Measurements from ENCODE around the gene TMC1. TPM values are rescaled to one million over a fixed set of nuclear protein-coding genes. Genes with fewer than 3 reads are reported as not detected.

The TMC1 gene
- polyA plus RNA-seq, 2 of the 4 experiments (the other 2 are of a cell fraction) = 0.12 to 0.17 TPM

DNA sequence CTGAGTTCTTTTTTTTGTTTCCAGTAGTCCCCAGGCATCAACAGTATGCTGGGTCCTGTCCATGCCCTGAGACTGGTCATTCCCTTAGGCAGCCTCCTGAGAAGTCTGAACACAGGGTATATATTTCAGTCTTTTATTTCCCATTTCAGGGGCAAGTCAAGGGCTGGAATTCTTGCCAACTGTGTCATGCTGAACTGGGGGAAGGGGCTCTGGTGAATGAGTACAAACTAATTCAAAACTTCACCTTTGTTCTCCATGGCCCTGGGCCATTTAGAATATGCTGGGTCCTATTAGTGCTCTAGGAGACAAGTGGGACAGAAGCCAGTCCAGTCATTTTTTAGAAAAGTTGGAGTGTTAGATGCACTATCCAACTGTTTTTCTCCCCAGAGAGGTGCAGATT lies 170.3 kb downstream of the TMC1 start:
- Histone ChIP-seq H3K4me1 (0 out of 3 replicates have a peak, but pooled peaks cover under 1% of the 10 kb centered on the region), H3K4me2 (no peak overlapping the region), H3K4me3 (no peak overlapping the region), H3K9me3 (no peaks in the 10 kb centered on the region), H3K27ac (no peak overlapping the region)
- TF ChIP-seq ZNF302 (CRISPR knock-in tag; IDR thresholded peaks at IDR 0.05) (no peak), EHF (CRISPR knock-in tag; IDR thresholded peaks at IDR 0.05) (no peak), CHD4 (IDR thresholded peaks at IDR 0.05; ENCODE audit: borderline replicate concordance) (no peak), HOXB5 (CRISPR knock-in tag; IDR thresholded peaks at IDR 0.05) (no peak), HEYL (CRISPR knock-in tag; IDR thresholded peaks at IDR 0.05) (no peak), PHF8 (IDR thresholded peaks at IDR 0.05; ENCODE audit: borderline replicate concordance, low read depth) (no peak), MAFK (IDR thresholded peaks at IDR 0.05; ENCODE audit: partially characterized antibody) (no peak), FOXS1 (CRISPR knock-in tag; IDR thresholded peaks at IDR 0.05) (no peak), KDM5A (IDR thresholded peaks at IDR 0.05) (no peak), CEBPB (IDR thresholded peaks at IDR 0.05) (no peak)
- no peak for FAIRE-seq
- POLR2A ChIA-PET = no interaction called here
- CTCF ChIA-PET = no interaction called here
- ATAC-seq = no peak
- no peak for DNase-seq (ENCODE audit: low read depth in 1 of 2, low spot score in 1 of 2)

DNA sequence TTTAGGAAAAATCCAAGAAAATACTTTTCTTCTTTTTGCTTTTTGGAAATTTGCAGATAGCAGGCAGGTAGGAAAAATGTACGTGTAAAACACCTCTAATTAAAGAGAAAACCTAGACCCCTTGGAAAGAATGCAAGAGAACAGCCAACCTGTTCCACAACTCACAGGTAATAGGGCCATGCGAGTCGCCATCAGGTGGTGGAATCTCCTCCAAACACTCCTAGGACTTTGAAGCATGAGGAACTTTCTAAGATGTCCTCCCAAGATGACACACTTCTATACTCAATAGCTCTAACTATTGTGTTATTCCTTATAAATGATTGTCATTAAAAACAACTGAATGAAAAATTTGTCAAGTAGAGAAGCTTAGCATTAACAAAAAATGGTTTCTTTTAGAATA lies 174.0 kb downstream of the TMC1 start:
- DNase-seq (ENCODE audit: low read depth in 1 of 2, low spot score in 1 of 2) (peak in 1 of 2 experiments; percentile 12), ATAC-seq (no peak), FAIRE-seq (peak; percentile 61)
- 77% methylated on average over 3 of the region's 3 CpGs for WGBS (ENCODE audit: missing lambda C conversion rate)
- CTCF ChIA-PET = no interaction called here
- POLR2A ChIA-PET = no interaction called here
- H3K4me1 ChIP-seq = no peaks in the 10 kb centered on the region
- TF ChIP-seq, protein P1, sequence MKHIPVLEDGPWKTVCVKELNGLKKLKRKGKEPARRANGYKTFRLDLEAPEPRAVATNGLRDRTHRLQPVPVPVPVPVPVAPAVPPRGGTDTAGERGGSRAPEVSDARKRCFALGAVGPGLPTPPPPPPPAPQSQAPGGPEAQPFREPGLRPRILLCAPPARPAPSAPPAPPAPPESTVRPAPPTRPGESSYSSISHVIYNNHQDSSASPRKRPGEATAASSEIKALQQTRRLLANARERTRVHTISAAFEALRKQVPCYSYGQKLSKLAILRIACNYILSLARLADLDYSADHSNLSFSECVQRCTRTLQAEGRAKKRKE (CRISPR knock-in tag; IDR thresholded peaks at IDR 0.05; ENCODE audit: low read depth) = no peak
- no peak for TF ChIP-seq CHD2 (IDR thresholded peaks at IDR 0.05; ENCODE audit: low read length, partially characterized antibody)
- TF ChIP-seq HOXB13 (CRISPR knock-in tag; IDR thresholded peaks at IDR 0.05; ENCODE audit: low read depth) = no peak
- TF ChIP-seq ZNF302 (CRISPR knock-in tag; IDR thresholded peaks at IDR 0.05) = no peak
- no peak for TF ChIP-seq FOSL2 (IDR thresholded peaks at IDR 0.05)
- TF ChIP-seq FOSL2 (CRISPR knock-in tag; IDR thresholded peaks at IDR 0.05) = no peak
- TF ChIP-seq CHD4 (IDR thresholded peaks at IDR 0.05; ENCODE audit: borderline replicate concordance) = no peak
- no peak for TF ChIP-seq JUNB (IDR thresholded peaks at IDR 0.05)
- TF ChIP-seq, protein P2, sequence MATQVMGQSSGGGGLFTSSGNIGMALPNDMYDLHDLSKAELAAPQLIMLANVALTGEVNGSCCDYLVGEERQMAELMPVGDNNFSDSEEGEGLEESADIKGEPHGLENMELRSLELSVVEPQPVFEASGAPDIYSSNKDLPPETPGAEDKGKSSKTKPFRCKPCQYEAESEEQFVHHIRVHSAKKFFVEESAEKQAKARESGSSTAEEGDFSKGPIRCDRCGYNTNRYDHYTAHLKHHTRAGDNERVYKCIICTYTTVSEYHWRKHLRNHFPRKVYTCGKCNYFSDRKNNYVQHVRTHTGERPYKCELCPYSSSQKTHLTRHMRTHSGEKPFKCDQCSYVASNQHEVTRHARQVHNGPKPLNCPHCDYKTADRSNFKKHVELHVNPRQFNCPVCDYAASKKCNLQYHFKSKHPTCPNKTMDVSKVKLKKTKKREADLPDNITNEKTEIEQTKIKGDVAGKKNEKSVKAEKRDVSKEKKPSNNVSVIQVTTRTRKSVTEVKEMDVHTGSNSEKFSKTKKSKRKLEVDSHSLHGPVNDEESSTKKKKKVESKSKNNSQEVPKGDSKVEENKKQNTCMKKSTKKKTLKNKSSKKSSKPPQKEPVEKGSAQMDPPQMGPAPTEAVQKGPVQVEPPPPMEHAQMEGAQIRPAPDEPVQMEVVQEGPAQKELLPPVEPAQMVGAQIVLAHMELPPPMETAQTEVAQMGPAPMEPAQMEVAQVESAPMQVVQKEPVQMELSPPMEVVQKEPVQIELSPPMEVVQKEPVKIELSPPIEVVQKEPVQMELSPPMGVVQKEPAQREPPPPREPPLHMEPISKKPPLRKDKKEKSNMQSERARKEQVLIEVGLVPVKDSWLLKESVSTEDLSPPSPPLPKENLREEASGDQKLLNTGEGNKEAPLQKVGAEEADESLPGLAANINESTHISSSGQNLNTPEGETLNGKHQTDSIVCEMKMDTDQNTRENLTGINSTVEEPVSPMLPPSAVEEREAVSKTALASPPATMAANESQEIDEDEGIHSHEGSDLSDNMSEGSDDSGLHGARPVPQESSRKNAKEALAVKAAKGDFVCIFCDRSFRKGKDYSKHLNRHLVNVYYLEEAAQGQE (IDR thresholded peaks at IDR 0.05) = no peak
- TF ChIP-seq RNF2 (IDR thresholded peaks at IDR 0.05; ENCODE audit: borderline replicate concordance, low read depth) = no peak
- no peak for TF ChIP-seq NPAS2 (CRISPR knock-in tag; IDR thresholded peaks at IDR 0.05; ENCODE audit: borderline replicate concordance)
- TF ChIP-seq, protein P3, sequence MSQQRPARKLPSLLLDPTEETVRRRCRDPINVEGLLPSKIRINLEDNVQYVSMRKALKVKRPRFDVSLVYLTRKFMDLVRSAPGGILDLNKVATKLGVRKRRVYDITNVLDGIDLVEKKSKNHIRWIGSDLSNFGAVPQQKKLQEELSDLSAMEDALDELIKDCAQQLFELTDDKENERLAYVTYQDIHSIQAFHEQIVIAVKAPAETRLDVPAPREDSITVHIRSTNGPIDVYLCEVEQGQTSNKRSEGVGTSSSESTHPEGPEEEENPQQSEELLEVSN (IDR thresholded peaks at IDR 0.05; ENCODE audit: borderline replicate concordance, low read depth) = no peak
- TF ChIP-seq, protein P4, sequence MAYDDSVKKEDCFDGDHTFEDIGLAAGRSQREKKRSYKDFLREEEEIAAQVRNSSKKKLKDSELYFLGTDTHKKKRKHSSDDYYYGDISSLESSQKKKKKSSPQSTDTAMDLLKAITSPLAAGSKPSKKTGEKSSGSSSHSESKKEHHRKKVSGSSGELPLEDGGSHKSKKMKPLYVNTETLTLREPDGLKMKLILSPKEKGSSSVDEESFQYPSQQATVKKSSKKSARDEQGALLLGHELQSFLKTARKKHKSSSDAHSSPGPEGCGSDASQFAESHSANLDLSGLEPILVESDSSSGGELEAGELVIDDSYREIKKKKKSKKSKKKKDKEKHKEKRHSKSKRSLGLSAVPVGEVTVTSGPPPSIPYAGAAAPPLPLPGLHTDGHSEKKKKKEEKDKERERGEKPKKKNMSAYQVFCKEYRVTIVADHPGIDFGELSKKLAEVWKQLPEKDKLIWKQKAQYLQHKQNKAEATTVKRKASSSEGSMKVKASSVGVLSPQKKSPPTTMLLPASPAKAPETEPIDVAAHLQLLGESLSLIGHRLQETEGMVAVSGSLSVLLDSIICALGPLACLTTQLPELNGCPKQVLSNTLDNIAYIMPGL (CRISPR knock-in tag; IDR thresholded peaks at IDR 0.05; ENCODE audit: borderline replicate concordance) = no peak
- TF ChIP-seq HOXA7 (CRISPR knock-in tag; IDR thresholded peaks at IDR 0.05) = no peak
- no peak for TF ChIP-seq ESRRA (IDR thresholded peaks at IDR 0.05; ENCODE audit: borderline replicate concordance, low read length)
- TF ChIP-seq RARB (CRISPR knock-in tag; IDR thresholded peaks at IDR 0.05) = no peak
- TF ChIP-seq, protein P5, sequence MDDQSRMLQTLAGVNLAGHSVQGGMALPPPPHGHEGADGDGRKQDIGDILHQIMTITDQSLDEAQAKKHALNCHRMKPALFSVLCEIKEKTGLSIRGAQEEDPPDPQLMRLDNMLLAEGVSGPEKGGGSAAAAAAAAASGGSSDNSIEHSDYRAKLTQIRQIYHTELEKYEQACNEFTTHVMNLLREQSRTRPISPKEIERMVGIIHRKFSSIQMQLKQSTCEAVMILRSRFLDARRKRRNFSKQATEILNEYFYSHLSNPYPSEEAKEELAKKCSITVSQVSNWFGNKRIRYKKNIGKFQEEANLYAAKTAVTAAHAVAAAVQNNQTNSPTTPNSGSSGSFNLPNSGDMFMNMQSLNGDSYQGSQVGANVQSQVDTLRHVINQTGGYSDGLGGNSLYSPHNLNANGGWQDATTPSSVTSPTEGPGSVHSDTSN (IDR thresholded peaks at IDR 0.05) = no peak
- TF ChIP-seq, protein P6, sequence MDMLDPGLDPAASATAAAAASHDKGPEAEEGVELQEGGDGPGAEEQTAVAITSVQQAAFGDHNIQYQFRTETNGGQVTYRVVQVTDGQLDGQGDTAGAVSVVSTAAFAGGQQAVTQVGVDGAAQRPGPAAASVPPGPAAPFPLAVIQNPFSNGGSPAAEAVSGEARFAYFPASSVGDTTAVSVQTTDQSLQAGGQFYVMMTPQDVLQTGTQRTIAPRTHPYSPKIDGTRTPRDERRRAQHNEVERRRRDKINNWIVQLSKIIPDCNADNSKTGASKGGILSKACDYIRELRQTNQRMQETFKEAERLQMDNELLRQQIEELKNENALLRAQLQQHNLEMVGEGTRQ (IDR thresholded peaks at IDR 0.05) = no peak
- H3K4me3 ChIP-seq = no peak overlapping the region
- no peak overlapping the region for H3K4me2 ChIP-seq
- H3K27ac ChIP-seq = no peak overlapping the region
- no peaks in the 10 kb centered on the region for H3K9me3 ChIP-seq

All from A549 (cell line).